HL-60 (cell line): ENCODE results near the gene CISD3.

Experiments
- DNase-seq, 2 experiments: peaks; one replicate each; pipeline ENCODE4 v3.0.0-alpha.2; 2010 to 2020; ENCODE audit warnings: low read depth in 1 of 2, low spot score in 1 of 2
- H3K27ac ChIP-seq: fragments of 250-450 bp; sonication (Bioruptor Pico); replicated peaks from 2 replicates; pipeline ENCODE4 v1.5.1; 2020; ENCODE audit warnings: mild to moderate bottlenecking, moderate library complexity
- H3K27me3 ChIP-seq: fragments of 250-450 bp; sonication (Bioruptor Pico); 2 replicates; pipeline ENCODE4 v1.5.1; 2021; ENCODE audit warnings: mild to moderate bottlenecking, moderate library complexity; ENCODE audit not compliant: insufficient read depth, poor library complexity, severe bottlenecking
- H3K4me3 ChIP-seq: replicated peaks from 2 replicates; pipeline ENCODE4 v1.5.1; 2011; ENCODE audit warnings: mild to moderate bottlenecking, control low read depth, low read length; ENCODE audit not compliant: insufficient read depth
- GABPA ChIP-seq: IDR thresholded peaks from 2 replicates; pipeline ENCODE4 v1.6.1; 2012; ENCODE audit warnings: low read depth
- POLR2AphosphoS5 ChIP-seq: IDR thresholded peaks from 2 replicates; pipeline ENCODE4 v1.6.1; 2012; ENCODE audit warnings: low read depth
- SPI1 ChIP-seq: IDR thresholded peaks from 2 replicates; pipeline ENCODE4 v1.6.1; 2012; ENCODE audit warnings: low read depth, mild to moderate bottlenecking, borderline replicate concordance
- TF ChIP-seq, protein P1 (sequence below): IDR thresholded peaks from 2 replicates; pipeline ENCODE4 v1.6.1; 2012; ENCODE audit warnings: low read depth; ENCODE audit not compliant: insufficient replicate concordance
- TF ChIP-seq, protein P2 (sequence below): IDR thresholded peaks from one replicate; pipeline ENCODE4 v1.5.1; 2011; ENCODE audit warnings: low read length, control low read depth, inconsistent platforms; ENCODE audit not compliant: insufficient read depth

CISD3 gene

DNA sequence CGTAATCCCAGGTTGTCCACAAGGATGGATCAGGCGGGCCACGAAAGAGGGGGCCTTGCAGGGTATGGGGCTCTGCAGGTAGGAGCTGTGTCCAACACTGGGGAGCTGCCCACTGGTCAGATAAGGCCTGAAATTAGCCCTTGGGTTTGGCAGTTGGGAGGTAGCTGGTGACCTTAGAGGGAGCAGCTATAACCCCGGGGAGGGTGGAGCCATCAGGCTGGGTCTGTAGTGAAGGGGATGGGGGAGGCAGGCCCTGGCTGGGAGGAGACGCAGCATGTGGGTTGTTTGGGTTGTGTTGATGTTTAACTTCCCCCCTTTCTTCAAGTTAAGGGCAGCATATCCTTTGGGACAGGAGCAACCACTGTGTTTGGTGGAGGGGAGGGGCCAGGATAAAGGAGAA is 19.2 kb upstream of the CISD3 start:
- H3K27ac ChIP-seq: no peak overlapping the region
- H3K4me3 ChIP-seq: no peak overlapping the region
- H3K27me3 ChIP-seq: no peaks in the 10 kb centered on the region
- TF ChIP-seq, protein P1, sequence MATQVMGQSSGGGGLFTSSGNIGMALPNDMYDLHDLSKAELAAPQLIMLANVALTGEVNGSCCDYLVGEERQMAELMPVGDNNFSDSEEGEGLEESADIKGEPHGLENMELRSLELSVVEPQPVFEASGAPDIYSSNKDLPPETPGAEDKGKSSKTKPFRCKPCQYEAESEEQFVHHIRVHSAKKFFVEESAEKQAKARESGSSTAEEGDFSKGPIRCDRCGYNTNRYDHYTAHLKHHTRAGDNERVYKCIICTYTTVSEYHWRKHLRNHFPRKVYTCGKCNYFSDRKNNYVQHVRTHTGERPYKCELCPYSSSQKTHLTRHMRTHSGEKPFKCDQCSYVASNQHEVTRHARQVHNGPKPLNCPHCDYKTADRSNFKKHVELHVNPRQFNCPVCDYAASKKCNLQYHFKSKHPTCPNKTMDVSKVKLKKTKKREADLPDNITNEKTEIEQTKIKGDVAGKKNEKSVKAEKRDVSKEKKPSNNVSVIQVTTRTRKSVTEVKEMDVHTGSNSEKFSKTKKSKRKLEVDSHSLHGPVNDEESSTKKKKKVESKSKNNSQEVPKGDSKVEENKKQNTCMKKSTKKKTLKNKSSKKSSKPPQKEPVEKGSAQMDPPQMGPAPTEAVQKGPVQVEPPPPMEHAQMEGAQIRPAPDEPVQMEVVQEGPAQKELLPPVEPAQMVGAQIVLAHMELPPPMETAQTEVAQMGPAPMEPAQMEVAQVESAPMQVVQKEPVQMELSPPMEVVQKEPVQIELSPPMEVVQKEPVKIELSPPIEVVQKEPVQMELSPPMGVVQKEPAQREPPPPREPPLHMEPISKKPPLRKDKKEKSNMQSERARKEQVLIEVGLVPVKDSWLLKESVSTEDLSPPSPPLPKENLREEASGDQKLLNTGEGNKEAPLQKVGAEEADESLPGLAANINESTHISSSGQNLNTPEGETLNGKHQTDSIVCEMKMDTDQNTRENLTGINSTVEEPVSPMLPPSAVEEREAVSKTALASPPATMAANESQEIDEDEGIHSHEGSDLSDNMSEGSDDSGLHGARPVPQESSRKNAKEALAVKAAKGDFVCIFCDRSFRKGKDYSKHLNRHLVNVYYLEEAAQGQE: no peak
- TF ChIP-seq POLR2AphosphoS5: no peak
- TF ChIP-seq, protein P2, sequence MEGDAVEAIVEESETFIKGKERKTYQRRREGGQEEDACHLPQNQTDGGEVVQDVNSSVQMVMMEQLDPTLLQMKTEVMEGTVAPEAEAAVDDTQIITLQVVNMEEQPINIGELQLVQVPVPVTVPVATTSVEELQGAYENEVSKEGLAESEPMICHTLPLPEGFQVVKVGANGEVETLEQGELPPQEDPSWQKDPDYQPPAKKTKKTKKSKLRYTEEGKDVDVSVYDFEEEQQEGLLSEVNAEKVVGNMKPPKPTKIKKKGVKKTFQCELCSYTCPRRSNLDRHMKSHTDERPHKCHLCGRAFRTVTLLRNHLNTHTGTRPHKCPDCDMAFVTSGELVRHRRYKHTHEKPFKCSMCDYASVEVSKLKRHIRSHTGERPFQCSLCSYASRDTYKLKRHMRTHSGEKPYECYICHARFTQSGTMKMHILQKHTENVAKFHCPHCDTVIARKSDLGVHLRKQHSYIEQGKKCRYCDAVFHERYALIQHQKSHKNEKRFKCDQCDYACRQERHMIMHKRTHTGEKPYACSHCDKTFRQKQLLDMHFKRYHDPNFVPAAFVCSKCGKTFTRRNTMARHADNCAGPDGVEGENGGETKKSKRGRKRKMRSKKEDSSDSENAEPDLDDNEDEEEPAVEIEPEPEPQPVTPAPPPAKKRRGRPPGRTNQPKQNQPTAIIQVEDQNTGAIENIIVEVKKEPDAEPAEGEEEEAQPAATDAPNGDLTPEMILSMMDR: no peak
- no peak for TF ChIP-seq GABPA
- no peak for TF ChIP-seq SPI1
- no peak for DNase-seq

- H3K27me3 ChIP-seq: no peaks in the 10 kb centered on the region
- TF ChIP-seq, protein P1: no peak
- no peak for TF ChIP-seq GABPA
- TF ChIP-seq, protein P2: no peak
- TF ChIP-seq POLR2AphosphoS5: no peak
- no peak for TF ChIP-seq SPI1
- H3K27ac ChIP-seq: no peak overlapping the region
- H3K4me3 ChIP-seq: no peak overlapping the region
- DNase-seq: no peak
Measured at GRCh38 chr17:38711792-38712571, 18.2 kb upstream of the CISD3 start.

DNA sequence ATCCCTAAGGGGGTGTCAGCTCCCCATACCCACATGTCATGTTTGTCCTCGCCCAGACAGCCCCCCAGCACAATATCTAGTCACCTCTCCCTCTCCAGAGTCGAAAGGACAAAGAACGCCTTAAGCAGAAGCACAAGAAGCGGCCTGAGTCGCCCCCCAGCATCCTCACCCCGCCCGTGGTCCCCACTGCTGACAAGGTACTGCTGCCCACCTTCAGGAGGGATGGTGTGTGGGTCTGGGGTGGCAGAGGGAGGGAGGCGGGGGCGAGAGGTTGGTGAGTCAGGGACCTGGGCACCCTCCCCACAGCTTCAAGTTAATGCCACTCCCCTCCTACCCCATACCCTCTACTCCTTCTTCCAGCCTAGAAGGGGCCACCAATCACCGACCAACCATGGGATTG is 17.5 kb upstream of the CISD3 start:
- H3K4me3 ChIP-seq: no peak overlapping the region
- H3K27me3 ChIP-seq: no peaks in the 10 kb centered on the region
- DNase-seq: no peak
- TF ChIP-seq GABPA: no peak
- TF ChIP-seq, protein P2: no peak
- TF ChIP-seq, protein P1: no peak
- TF ChIP-seq SPI1: no peak
- no peak for TF ChIP-seq POLR2AphosphoS5
- no peak overlapping the region for H3K27ac ChIP-seq
